Keratinocyte (primary cell): ENCODE results near the gene SLIT3. TPM values are rescaled to one million over a fixed set of nuclear protein-coding genes. Genes with fewer than 3 reads are reported as not detected.

Experiments used
- DNase-seq: peaks from one replicate; pipeline ENCODE4 v3.0.0-alpha.2; 2011; ENCODE audit warnings: low read depth, missing footprints, low spot score
- FAIRE-seq: peaks from 2 replicates; lab custom pipeline; 2011; peaks lifted over from hg19 to GRCh38; lab: Jason Lieb, UNC
- H2AFZ ChIP-seq: 2 replicates; pipeline ENCODE4 v1.6.0; 2012; ENCODE audit warnings: low read length, control low read depth, inconsistent platforms; ENCODE audit not compliant: control insufficient read depth
- H3K27ac ChIP-seq: 2 replicates; pipeline ENCODE4 v1.5.1; 2011; ENCODE audit warnings: low read length; ENCODE audit not compliant: control insufficient read depth, insufficient read depth
- H3K27me3 ChIP-seq: 3 replicates; pipeline ENCODE4 v1.6.0; 2011; ENCODE audit warnings: low read length; ENCODE audit not compliant: control insufficient read depth, insufficient read depth; ENCODE audit errors: extremely low read depth
- H3K36me3 ChIP-seq, 2 experiments: 2 replicates in 1 of 2; 3 replicates in 1 of 2; pipeline ENCODE4 v1.5.1; 2011; ENCODE audit warnings: low read length in 2 of 2, mild to moderate bottlenecking in 1 of 2; ENCODE audit not compliant: control insufficient read depth in 2 of 2, insufficient read depth in 2 of 2; ENCODE audit errors: extremely low read depth in 1 of 2
- H3K4me1 ChIP-seq: 3 replicates; pipeline ENCODE4 v1.5.1; 2011; ENCODE audit warnings: low read length; ENCODE audit not compliant: control insufficient read depth, insufficient read depth; ENCODE audit errors: extremely low read depth
- H3K4me2 ChIP-seq: 3 replicates; pipeline ENCODE4 v1.6.0; 2011; ENCODE audit warnings: low read depth, low read length; ENCODE audit not compliant: control insufficient read depth, insufficient read depth; ENCODE audit errors: extremely low read depth
- H3K4me3 ChIP-seq, 3 experiments: fragments of 200-600 bp in 1 of 3; sonication (generic) in 1 of 3; 2 replicates in 2 of 3; 3 replicates in 1 of 3; pipeline ENCODE4 v1.5.1; 2011 to 2016; ENCODE audit warnings: low read length in 3 of 3, mild to moderate bottlenecking in 3 of 3, control low read depth in 2 of 3, inconsistent platforms in 1 of 3, low read depth in 1 of 3, mixed read lengths in 1 of 3, mixed run types in 1 of 3, moderate library complexity in 1 of 3; ENCODE audit not compliant: control insufficient read depth in 2 of 3, insufficient read depth in 2 of 3; ENCODE audit errors: extremely low read depth in 1 of 3
- H3K79me2 ChIP-seq: 2 replicates; pipeline ENCODE4 v1.6.0; 2012; ENCODE audit warnings: low read length; ENCODE audit not compliant: control insufficient read depth, insufficient read depth
- H3K9ac ChIP-seq: 3 replicates; pipeline ENCODE4 v1.6.0; 2011; ENCODE audit warnings: low read length; ENCODE audit not compliant: control insufficient read depth, insufficient read depth; ENCODE audit errors: extremely low read depth
- H3K9me1 ChIP-seq: 3 replicates; pipeline ENCODE4 v1.6.0; 2011; ENCODE audit warnings: low read length; ENCODE audit not compliant: control insufficient read depth, insufficient read depth; ENCODE audit errors: extremely low read depth
- H3K9me3 ChIP-seq: 2 replicates; pipeline ENCODE4 v1.5.1; 2012; ENCODE audit warnings: low read depth, low read length; ENCODE audit not compliant: control insufficient read depth
- H4K20me1 ChIP-seq: 3 replicates; pipeline ENCODE4 v1.6.0; 2011; ENCODE audit warnings: low read length; ENCODE audit not compliant: control insufficient read depth, insufficient read depth; ENCODE audit errors: extremely low read depth
- EZH2 ChIP-seq: IDR thresholded peaks from one replicate; pipeline ENCODE4 v1.6.1; 2012; ENCODE audit warnings: inconsistent platforms, mild to moderate bottlenecking, low read length, moderate library complexity
- dilution Hi-C: fragments of 300-500 bp; cut with MboI; formaldehyde crosslinking; loops from one replicate; pipeline ENCODE4 v1.7.0; 2020; ENCODE audit warnings: low sequenced_read_pairs; ENCODE audit not compliant: extremely low pct_ligation_motif_present
- polyA plus RNA-seq, 5 experiments: library from polyadenylated mRNA; depleted of rRNA in 3 of 5; stranded (reverse) in 3 of 5; stranded (forward) in 1 of 5; unstranded in 1 of 5; fragments of >200 nt; gene quantifications; 1 replicate in 1 of 5; 2 replicates in 3 of 5; 3 replicates in 1 of 5; pipeline versions ENCODE4 v1.2.1 to v1.2.3, GENCODE V29; 2011 to 2012; ENCODE audit warnings: missing spikeins in 2 of 5, low read depth in 1 of 5, low replicate concordance in 1 of 5
- TF ChIP-seq, protein P1 (sequence below), 3 experiments: IDR thresholded peaks in 1 of 3; conservative IDR thresholded peaks in 1 of 3; optimal IDR thresholded peaks in 1 of 3; 2 replicates in 2 of 3; 3 replicates in 1 of 3; pipeline versions ENCODE3 to v1.5.1; 2011; ENCODE audit warnings: low read length in 3 of 3, mild to moderate bottlenecking in 3 of 3, moderate library complexity in 2 of 3, control low read depth in 1 of 3, inconsistent platforms in 1 of 3; ENCODE audit not compliant: insufficient read depth in 2 of 3; ENCODE audit errors: extremely low read depth in 1 of 3

Gene SLIT3
- polyA plus RNA-seq, 1 donor (not counting 4 experiments of a cell fraction or from before 2014, with no cell fraction given): 2.4 TPM

GRCh38 chr5:168694289-168694688 lies 606.6 kb downstream of the SLIT3 start:
- FAIRE-seq (no peak), DNase-seq (no peak)
- no peak overlapping the region for H3K27ac ChIP-seq
- H3K27me3 ChIP-seq: peaks cover 4% of the 10 kb centered on the region
- no peaks in the 10 kb centered on the region for H4K20me1 ChIP-seq
- H3K9ac ChIP-seq: no peak overlapping the region
- TF ChIP-seq, protein P1, sequence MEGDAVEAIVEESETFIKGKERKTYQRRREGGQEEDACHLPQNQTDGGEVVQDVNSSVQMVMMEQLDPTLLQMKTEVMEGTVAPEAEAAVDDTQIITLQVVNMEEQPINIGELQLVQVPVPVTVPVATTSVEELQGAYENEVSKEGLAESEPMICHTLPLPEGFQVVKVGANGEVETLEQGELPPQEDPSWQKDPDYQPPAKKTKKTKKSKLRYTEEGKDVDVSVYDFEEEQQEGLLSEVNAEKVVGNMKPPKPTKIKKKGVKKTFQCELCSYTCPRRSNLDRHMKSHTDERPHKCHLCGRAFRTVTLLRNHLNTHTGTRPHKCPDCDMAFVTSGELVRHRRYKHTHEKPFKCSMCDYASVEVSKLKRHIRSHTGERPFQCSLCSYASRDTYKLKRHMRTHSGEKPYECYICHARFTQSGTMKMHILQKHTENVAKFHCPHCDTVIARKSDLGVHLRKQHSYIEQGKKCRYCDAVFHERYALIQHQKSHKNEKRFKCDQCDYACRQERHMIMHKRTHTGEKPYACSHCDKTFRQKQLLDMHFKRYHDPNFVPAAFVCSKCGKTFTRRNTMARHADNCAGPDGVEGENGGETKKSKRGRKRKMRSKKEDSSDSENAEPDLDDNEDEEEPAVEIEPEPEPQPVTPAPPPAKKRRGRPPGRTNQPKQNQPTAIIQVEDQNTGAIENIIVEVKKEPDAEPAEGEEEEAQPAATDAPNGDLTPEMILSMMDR (optimal IDR thresholded peaks at IDR 0.05 in 1 of 3, IDR thresholded peaks at IDR 0.05 in 1 of 3, conservative IDR thresholded peaks at IDR 0.05 in 1 of 3; ENCODE audit: extremely low read depth in 1 of 3, insufficient read depth in 2 of 3, low read length in 3 of 3): no peak
- TF ChIP-seq EZH2: no peak
- H3K9me1 ChIP-seq: no peaks in the 10 kb centered on the region
- no peaks in the 10 kb centered on the region for H3K9me3 ChIP-seq
- no peak overlapping the region for H2AFZ ChIP-seq
- no peak overlapping the region for H3K4me3 ChIP-seq
- no peaks in the 10 kb centered on the region for H3K4me1 ChIP-seq
- H3K36me3 ChIP-seq: no peaks in the 10 kb centered on the region
- dilution Hi-C loops: no loop called here
- no peaks in the 10 kb centered on the region for H3K79me2 ChIP-seq
- H3K4me2 ChIP-seq: no peak overlapping the region

- DNase-seq (no peak), FAIRE-seq (no peak)
- Histone ChIP-seq H4K20me1 (no peaks in the 10 kb centered on the region), H3K27ac (no peak overlapping the region), H3K9me1 (no peaks in the 10 kb centered on the region), H3K4me2 (no peak overlapping the region), H3K4me3 (no peak overlapping the region), H3K36me3 (no peaks in the 10 kb centered on the region), H3K79me2 (no peaks in the 10 kb centered on the region), H3K4me1 (no peaks in the 10 kb centered on the region), H2AFZ (no peak overlapping the region), H3K9me3 (no peaks in the 10 kb centered on the region), H3K9ac (no peak overlapping the region), H3K27me3 (peaks cover 3% of the 10 kb centered on the region)
- dilution Hi-C loops: no loop called here
- TF ChIP-seq, protein P1 (optimal IDR thresholded peaks at IDR 0.05 in 1 of 3, IDR thresholded peaks at IDR 0.05 in 1 of 3, conservative IDR thresholded peaks at IDR 0.05 in 1 of 3; ENCODE audit: extremely low read depth in 1 of 3, insufficient read depth in 2 of 3, low read length in 3 of 3): no peak
- no peak for TF ChIP-seq EZH2
Measured at GRCh38 chr5:168693883-168694282, 607.1 kb downstream of the SLIT3 start.
